Hepatic stellate cell (primary cell): ENCODE results near the gene COMMD4.
"Not testable (repeated sequence)": the region's sequence is repeated elsewhere in the genome, so short reads cannot be mapped to it uniquely, and the experiment has no call there.

Experiments used
- DNase-seq: peaks from one replicate; pipeline ENCODE4 v3.0.0; 2011; ENCODE audit warnings: low spot score

COMMD4 gene

DNA sequence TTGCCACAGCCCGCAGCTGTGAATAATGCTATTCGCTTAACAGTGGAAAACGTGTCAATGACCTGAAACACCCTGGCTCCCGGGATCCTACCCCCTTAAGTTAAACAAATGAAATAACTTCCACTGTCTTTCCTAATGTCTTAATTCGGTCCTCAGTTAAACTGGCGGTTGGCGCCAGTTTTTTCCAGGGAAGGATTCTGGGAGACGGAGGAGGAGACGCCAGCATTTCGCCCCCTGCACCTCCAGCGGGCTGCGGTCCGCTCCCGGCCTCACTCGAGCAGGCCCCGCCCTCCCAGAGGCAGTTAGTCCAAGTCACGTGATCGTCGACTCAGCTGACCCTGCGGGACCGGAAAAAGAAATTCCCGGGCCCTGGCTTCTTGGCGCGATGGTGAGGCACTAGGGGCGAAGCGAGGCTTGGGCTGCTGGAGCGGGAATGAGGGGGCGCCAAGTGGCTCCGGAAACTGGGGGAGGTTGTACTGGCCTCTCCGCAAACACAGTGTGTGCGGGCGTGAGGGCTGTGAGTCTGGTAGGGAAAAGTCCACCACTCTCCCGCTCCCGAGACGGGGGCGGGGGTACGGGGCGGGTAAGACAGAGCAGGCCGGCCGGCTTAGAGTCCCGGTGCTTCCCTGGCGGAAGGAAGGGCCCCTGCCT is at the start of gene COMMD4:
TSS of gene COMMD4 (plus strand) at position 359 of the 651 bp plus-strand sequence. CDS start at position 386, 27 bp downstream.
- DNase-seq = peak; percentile 86

DNA sequence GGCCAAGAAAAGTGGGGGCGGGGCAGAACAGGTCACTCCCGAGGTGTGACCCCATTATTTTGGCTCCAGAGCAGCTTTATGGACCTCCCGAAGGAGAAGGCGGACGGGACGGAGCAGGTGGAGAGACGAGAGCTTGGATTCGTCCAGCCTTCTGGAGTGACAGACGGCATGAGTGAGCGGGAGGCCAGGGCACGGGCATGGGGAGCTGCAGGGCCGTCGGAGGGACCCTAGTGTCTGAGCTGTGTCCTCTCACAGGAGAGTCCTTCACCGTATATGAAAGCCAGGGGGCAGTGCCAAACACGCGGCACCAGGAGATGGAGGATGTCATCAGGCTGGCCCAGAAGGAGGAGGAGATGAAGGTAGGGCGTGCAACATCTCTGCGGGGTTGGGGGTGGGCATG is 42.2 kb upstream of the COMMD4 start:
- DNase-seq = not testable (repeated sequence)

DNA sequence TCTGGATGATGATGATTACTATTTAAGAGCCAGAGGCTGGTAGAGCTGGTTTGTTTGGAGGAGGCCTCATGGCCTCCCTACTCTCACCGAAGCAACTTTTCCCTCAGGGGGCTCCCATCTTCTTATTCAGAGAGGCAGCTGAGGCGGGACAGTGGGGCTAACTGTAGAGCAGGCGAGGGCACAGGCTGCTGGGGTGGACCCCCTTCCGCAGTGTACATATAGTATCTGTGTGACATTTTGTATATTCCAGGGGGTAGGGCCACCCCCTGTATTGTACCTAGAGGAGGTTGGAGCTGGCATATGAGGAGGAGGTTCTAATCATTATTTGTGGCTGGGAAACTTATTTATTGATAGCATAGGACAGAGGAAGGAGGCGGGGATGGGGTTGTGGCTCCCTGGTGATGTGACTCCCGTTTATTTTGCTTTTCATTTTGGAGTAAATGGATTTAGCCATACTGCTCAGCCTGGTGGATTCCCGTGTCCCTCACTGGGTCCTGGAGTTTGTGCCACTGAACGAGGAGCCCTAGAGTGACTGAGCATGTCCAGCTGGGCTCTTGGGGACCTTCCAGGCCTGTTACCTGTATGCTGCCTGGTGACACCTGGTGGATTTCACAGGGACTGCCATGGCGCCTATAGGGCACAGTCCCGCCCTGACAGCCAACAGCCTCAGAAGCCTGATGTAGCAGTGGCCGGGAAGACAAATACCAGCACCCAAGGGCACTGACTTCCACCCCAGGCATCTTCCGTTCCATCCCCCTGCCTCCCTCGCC is 37.1 kb upstream of the COMMD4 start:
- not testable (repeated sequence) for DNase-seq

GRCh38 chr15:75299311-75299688 is 36.6 kb upstream of the COMMD4 start:
- DNase-seq = not testable (repeated sequence)

- DNase-seq = not testable (repeated sequence)
Observed at GRCh38 chr15:75300026-75300425, 35.8 kb upstream of the COMMD4 start.

GRCh38 chr15:75302318-75302717 is 33.5 kb upstream of the COMMD4 start:
- DNase-seq = no peak

- not testable (repeated sequence) for DNase-seq
Observed at GRCh38 chr15:75302753-75303152, 33.1 kb upstream of the COMMD4 start.

GRCh38 chr15:75306188-75306587 is 29.7 kb upstream of the COMMD4 start:
- DNase-seq = no peak

- DNase-seq = peak; percentile 21
Observed at GRCh38 chr15:75307778-75308390, 28.0 kb upstream of the COMMD4 start.

DNA sequence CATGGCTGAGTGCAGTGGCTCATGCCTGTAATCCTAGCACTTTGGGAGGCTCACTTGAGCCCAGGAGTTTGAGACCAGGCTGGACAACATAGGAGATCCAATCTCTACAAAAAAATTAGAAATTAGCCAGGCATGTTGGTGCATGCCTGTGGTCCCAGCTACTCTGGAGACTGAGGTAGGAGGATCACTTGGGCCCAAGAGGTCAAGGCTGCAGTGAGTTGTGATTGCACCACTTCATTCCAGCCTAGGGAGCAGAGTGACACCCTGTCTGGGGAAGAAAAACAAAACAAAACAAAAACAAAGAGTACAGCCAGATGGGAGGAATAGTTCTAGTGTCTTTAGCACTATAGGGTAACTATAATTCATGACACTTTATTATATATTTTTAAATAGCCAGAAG is 26.2 kb upstream of the COMMD4 start:
- no peak for DNase-seq

DNA sequence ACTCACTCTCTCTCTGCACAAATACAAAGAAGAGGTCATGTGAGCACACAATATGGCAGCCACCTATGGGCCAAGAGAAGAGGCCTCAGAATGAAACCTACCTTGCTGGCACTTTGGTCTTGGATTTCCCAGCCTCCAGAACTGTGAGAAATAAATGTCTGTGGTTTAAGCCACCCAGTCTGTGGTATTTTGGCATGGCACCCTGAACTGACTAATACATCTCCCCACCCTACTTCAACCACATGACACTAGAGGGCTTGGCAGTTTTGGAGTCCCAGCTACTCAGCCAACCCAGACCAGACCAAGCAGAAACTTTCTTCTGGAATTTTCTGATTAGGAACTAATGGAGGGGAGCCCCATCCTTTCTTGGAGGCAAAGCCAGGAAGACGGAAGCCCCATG is 23.3 kb upstream of the COMMD4 start:
- not testable (repeated sequence) for DNase-seq

DNA sequence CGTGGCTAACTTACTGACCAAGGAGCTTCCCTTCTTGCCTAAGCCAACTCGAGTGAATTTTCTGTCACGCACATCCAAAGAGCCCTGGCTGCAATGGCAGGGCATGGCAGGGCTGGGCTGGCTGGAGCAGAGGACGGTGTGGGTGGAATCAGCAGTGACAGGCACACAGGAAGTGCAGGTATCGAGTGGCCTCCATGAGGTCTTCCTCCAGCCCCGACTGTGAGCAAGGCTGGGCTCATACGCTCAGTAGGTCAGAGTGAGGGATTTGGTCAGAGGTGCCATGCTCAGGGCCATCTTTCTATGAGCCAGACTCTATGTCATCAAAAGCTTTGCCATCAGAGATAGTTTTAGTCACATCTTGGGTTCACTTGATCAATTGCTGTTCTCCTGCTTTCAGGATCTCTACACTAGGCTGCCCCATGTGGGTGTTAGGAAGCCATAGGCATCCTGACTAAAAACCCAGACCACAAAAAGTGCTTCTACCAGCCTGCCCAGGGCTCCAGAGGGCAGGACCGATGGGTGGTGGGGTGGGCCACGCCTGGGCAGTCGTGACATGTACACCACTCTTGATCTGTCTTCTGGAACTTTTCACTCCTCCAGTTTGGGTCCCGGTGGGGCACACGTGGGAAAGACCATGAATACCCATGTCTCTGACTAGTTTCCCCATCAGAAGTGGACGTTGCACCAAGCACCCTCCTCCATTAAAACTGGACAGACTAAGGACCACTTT is 22.6 kb upstream of the COMMD4 start:
- DNase-seq = no peak

- no peak for DNase-seq
Observed at GRCh38 chr15:75314552-75315290, 21.1 kb upstream of the COMMD4 start.

- not testable (repeated sequence) for DNase-seq
Observed at GRCh38 chr15:75319231-75319897, 16.5 kb upstream of the COMMD4 start.

- no peak for DNase-seq
Observed at GRCh38 chr15:75321711-75322110, 14.2 kb upstream of the COMMD4 start.

DNA sequence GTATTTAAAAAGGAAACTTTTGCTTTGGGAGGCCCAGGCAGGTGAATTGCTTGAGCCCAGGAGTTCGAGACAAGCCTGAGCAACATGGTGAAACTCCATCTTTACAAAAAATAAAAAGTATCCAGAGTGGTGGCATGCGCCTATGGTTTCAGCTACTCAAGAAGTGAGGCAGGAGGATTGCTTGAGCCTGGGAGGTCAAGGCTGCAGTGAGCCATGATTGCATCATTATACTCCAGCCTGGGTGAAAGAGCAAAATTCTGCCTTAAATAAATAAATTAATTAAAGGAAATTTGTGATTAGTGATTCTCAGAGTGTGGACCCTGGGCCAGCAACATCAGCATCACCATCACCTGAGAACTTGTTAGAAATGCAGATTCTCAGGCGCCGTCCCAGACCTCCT is 9.9 kb upstream of the COMMD4 start:
- no peak for DNase-seq

GRCh38 chr15:75327005-75327404 is 8.9 kb upstream of the COMMD4 start:
- no peak for DNase-seq

DNA sequence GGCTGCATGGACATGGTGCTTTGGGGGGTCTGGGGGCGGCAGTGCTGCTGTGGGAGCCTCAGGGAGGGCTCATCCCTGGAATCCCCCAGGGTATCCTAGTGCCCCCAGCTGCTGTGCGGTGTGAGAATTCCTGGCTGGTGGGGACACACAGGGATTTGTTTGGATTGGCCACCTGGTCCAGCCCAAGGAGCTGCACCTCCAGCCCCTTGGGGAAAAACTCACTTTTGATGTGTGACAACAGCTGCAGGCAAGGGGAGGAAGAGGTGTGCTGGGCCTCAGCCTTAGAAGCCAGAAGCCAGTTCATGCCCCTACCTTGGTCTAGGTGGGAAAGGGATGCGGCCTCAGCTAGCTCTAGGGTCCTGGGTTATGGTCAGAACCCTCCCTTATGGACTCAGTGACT is 8.4 kb upstream of the COMMD4 start:
- no peak for DNase-seq

GRCh38 chr15:75328493-75329314 is 7.2 kb upstream of the COMMD4 start:
- no peak for DNase-seq

DNA sequence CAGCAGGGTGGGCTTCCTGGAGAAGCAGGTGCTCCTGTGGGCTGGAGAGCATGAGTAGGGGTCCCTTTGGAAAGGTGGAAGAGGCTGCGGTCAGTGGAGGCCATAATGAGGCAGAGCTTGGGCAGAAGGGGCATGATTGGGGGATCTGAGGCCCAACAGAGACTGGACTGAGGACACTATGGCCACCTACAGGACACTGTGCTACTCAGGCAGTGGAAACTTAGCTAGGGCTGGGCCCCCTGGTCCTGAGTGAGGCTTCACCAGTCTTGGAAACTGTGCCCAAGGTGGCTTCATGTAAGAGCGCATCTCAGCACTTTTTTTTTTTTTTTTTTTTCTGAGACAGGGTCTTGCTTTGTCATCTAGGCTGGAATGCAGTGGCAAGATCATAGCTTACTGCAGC is 6.3 kb upstream of the COMMD4 start:
- no peak for DNase-seq
